ELF-1 (cell line): ENCODE results near the gene UBASH3B.

ENCODE experiments used
- DNase-seq: peaks from one replicate; pipeline ENCODE4 v3.0.0-alpha.2; 2016; ENCODE audit warnings: low read depth, low spot score

Gene UBASH3B

DNA sequence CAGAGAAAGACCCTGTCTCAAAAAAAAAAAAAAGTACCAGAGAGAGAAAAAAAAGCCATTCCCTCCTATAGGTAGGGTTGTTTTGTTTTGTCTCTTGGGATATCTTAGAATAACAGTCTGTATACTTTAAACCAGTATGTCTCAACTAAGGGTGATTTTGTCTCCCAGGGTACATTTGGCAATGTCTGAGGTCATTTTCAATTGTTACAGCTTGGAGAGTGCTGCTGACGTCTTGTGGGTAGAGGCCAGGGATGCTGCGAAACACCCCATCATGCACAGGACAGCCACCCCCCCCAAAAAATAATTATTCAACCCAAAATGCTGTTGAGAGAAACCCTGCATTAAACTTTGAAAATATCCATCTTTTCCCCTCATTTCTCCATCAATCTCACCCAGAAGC, 126.7 kb downstream of the UBASH3B start:
- DNase-seq, result no peak

DNA sequence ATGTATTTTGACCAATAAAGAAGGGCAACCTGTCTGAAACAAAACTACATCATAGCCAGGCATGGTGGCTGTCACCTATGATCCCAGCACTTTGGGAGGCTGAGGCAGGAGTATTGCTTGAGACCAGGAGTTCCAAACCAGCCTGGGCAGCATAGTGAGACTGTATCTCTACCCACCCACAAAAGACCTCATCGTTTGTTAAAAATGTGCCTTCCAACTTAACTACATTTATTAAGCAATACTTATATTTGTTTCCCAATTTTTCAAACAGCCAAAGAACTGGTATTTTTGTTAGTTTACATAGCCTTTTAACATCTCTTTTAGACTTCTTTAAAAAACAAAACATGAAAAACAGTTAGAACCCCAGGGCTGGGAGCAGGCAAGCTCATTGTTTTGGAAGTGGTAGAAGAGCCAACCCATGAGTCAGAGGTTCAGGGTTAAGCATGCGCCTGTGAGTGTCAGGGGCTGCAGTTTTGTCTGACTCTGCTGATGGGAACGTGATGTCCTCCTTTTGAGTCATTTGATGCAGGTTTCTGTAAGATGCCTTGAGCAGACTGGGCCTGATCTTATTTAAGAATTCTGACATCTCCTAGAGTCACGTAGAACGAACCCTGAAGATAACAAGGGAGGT, 128.9 kb downstream of the UBASH3B start:
- DNase-seq, result no peak

DNA sequence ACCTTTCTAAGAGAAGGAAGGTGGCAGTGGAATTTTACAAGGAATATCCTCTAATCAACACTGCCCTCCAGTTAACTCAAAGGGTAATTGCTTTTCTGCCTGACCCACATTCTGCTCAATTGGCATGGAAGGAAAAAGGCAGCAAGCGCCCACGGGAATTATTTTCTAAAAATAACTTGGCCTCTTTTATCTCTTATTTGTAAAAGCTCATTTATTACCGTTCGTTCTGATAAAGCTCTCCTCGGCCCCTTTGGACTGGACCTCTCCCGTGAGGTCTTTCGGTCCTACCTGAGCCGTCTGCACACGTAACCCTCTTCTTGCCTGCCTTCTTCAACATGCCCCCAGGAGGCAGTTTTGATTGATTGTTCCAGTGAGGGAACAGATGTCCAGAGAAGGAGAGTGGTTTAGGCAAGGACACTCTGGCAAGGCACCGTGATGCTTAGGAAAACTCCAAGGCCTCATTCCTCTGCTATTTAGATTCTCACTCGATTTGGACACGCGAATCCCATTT, 129.6 kb downstream of the UBASH3B start:
- DNase-seq, result no peak

DNA sequence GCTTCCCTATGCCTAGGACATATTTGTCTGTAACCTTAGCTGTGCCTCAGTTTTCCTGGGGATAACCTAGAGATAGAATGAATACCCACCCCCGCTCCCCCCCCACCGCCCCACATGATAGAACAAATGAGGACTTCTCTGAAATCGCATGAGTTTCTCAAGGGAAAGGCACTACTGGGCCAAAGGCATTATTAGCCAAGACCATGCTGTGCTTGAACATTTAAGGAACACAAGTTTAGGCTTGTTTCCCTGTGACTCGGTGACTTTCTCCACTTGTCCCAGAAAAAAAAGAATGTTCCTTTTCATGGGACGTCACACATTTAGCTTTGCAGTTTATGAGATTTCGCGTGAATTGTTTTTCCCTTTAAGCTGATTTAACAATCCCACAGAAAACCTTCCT, 131.4 kb downstream of the UBASH3B start:
- no peak for DNase-seq

DNA sequence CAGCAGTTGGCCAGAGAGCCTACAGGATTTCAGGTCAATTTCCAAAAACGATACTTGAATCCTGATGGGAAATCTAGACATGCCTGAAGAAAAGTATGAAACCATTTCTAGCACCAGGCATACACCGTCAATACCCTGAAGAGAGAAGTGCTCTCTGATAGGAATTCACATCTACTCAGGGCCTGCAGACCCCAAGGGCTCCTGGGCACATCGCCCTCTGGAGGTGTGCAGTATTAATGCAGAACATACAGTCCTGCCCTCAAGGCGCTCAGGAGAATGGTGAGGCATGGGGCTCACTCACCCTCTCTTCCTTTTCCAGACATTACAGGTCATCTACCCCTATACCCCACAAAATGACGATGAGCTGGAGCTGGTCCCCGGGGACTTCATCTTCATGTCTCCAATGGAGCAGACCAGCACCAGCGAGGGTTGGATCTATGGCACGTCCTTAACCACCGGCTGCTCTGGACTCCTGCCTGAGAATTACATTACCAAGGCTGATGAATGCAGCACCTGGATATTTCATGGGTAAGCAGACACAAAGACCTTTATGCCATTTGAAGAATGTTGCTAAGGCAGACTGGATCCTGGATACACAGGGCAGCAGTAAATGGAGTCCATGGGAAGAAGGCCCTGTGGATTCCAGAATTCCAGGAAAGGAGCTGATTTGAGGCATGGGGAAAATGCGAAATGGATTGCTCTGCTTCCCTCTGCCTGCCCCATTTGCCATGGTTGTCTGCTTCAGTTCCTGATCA, 133.4 kb downstream of the UBASH3B start:
- DNase-seq, result no peak

DNA sequence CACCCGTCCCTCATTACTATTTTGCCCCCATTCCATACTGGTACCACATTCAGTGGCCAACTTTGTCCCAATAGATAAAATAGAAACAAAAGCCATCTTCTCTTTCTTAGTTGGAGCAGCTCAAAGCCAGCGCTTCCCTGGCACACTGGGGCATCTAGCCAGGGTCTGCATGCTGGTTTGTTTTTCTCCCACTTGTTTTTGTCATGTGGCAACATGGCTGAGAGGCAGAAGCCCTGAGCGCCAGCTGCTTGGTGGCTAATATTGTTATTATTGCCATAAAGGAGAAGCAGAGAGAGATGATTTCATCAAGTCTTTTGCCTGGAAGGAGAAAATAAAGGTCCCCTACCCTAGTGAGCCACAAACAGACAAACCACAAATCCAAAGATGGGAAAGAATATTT, 134.4 kb downstream of the UBASH3B start:
- DNase-seq, result no peak

DNA sequence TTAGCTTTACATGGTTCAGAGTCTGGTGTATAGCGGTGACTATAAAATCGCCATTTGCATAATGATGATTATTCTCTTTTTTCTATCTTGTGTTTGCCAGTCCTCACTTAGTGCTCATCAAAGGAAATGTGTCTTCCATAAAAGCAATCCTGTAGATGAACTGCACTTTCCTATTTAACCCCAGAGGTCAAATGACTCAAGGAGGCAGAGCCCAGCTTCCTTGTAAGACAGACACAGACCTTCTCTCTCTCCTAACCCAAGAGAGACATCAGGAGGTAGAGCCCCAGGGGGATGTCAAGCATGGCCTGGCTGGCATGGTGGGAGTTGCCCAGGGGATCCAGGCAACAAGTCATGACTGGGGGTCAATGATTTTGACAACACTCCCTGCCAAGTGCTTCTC, 135.9 kb downstream of the UBASH3B start:
- no peak for DNase-seq

DNA sequence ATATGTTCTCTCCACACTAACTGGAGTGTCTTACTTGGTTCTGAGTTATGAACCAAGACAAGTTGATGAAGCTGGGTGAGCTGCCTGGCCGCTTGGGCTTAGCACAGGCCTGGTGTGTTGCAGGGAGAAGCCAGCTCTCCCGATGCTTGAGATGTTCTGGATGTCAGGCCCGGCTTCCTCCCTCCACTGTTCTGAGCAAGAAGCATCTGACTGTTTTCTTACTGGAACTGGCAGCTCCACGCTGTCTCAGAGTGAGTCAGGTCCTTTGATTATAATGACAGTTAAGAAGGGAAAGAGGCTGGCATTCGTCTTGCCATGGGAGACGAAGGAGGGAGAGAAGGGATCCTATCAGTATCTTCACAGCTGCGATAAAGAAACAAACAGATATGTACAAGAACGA, 136.3 kb downstream of the UBASH3B start:
- DNase-seq, result no peak

DNA sequence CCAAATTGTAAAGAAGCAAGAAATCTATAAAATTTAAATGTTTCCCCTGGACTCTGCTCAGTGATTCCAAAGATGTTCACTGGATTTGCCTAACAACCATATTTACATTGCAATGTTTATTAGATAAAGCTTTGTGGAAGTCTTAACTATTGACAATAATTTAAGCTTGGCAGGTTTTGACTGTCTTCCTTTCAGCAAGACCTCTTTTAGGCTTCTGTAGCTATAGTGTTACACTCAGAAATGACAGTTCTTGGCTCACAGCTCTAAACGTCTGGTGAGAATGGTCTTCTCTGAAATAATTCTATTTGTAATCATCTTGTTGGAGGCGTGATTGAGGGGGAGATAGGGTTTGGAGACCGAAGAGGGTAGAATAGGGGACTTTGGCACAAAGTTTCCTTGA, 138.0 kb downstream of the UBASH3B start:
- DNase-seq, result no peak

DNA sequence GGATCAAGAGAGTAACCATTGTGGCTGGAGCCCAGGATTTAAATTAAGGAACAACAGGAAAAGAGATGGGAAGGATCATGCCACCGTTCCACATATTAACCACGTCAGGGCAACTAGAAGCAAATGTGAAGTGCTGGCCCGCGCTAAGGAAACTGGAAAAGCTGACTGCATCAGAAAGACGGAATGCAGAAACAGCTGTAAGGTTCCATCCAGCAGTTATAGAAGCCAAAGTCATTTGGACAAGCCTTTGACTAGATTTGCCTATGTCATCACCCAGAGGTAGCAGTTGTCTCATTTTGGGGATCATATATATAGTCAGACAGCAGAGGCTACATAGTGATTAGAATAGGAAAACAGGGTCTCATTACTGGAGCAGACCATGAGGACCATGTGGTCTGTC, 139.8 kb downstream of the UBASH3B start:
- DNase-seq, result no peak

DNA sequence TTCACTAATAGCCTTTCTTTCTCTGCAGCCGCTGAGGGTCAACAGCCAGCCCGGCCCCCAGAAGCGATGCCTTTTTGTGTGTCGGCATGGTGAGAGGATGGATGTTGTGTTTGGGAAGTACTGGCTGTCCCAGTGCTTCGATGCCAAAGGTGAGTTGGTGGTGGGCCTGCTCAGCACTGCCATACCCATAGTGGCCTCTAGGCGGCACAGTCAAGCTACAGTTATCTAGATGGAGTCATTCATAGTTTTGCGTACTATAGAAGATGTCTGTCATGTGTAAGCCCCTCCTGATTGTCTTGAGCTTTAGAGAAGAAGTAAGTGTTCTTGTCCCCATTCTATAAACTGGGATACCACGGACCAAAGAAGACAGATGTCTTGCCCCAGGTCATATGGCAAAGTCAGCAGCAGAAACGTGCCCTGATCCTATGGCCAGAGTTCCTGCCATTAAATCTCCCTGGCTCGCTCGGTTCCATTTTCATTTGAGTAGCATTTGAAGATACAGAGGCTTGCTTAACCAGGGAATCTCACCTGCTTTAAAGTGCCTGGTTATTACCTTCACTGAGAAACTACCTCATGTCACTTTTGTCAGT, 140.7 kb downstream of the UBASH3B start:
- DNase-seq, result peak; percentile 67

DNA sequence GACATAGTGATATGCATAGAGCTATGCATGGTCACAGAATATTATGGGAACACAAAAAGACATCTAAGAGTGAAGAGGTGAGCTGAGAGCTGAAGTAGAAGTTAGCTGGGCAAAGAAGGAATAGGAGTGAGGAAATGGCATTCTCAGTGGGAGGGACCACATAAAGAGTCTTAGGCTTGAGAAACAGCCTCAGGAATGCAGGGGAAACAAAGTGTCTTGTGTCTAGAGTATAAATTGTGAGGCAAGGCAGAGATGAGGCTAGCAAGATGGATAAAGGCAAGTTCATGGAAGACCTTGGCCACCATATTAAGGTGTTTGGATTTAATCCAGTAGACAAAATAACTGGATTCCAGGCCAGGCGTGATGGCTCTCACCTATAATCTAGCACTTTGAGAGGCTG, 142.1 kb downstream of the UBASH3B start:
- no peak for DNase-seq

DNA sequence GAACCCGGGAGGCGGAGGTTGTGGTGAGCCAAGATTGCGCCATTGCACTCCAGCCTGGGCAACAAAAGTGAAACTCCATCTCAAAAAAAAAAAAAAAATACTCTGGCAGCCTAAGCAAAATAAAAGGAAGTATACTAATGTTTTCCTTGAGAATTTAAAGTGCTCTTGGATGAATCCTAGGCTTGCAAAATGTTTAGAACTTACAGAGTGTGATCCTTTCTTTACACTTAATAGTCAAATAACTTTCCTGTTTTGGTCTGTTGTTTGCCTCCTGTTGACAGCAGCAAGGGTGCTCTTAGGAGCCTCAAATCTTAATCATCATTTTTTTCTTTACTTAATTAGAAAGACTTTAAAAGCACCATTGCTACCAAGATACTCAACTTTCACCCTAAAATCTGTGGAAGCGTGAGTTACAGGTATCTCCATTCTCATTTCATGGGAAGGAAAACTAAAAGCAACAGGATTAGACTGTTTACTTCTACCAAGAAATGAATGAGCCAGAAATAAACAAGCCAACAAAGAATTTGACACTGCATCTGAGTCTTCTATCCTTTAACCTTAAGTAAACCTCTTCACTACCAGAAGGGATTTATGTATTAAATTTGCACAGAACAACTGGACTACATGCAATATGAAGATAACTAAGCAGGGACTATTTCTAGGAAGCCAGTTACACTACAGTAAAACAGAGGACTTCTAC, 144.0 kb downstream of the UBASH3B start:
- no peak for DNase-seq

DNA sequence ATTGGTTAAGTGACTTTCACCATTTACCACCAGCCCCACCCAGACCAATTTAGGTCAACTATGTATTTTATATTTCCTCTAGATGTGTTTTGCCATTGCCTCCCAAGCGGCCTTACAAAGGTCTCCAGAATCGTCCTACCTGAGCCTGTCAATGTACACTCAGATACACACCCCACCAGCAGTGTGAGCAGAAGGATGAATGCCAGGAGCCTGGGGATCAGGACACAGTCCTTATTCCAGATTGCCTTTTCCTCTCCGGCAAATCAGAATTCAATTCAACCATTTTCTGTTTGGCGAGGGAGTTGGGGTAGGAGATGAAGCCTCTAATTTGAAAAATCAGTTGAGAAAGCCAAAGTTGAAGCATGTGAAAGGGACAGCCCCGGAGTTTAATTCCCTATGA, 147.4 kb downstream of the UBASH3B start:
- DNase-seq, result no peak

DNA sequence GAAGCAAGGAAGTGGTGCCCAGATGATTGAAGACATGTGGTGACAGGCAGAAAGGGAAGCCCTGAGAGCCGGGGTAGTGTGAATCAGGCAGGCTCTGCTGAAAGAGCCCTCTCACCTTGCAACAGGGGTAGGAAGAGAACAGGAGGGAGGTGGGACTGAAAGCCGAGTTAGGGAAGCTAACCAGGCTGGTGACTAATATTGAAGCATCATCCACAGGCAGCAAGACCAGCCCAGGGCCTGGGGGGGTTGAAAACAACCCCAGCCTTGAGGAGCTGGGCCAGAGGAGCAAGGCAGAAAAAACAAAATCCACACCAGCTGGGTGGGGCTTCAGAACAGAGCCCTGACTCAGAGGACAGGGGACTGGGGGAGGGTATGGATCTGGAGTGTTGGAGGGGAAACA, 147.8 kb downstream of the UBASH3B start:
- peak; percentile 79 for DNase-seq

DNA sequence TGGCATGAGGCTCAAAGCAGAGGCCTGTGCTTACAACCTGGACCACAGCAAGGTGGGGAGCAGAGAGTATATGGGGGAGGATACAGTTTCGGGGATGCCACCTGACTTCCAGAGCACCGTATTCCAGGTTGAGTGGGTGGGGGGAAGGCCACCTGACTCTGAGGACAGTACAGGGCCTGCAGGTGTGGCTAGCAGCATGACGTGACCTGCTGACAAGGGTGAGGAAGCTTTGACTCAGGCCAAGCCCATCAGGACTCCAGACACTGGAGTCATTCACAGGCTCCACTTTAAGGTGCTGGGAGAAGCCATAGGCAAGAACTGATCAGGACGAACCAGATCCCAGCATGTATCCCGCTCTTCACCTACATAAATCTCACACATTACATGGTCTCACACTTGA, 148.2 kb downstream of the UBASH3B start:
- no peak for DNase-seq

DNA sequence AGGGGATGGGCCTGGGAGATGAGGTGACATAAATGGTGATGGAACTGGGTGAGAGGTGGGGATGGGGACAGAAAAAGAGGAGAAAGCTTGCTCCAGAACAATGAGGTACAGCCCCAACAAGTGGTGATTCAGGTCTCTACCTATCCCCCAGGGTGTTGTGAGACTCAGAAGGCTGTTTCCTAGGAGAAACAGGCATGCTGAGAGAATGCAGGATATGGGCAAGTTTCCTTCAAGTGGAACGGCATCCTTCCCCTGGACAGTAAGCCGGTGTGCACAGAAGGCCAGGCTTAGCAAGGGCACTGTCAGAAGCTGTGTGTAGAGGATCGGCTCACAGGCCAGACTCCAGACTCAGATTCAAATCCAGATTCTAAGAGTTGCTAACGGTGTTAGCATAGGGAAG, 148.6 kb downstream of the UBASH3B start:
- peak; percentile 66 for DNase-seq

DNA sequence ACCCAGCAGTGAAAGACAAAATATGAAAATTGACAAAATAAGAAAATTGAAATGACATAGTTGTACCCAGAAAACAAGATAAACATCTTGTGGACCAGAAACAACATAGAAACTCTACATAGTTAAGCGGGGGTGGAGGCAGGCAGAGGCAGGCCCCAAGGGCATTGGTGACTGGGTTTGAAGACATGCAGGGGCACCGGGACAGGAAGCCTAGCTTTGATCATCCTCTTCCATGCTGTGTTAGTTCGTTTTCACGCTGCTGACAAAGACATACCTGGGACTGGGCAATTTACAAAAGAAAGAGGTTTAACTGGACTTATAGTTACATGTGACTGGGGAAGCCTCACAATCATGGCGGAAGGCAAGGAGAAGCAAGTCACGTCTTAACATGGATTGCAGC, 149.3 kb downstream of the UBASH3B start:
- DNase-seq, result peak; percentile 87

DNA sequence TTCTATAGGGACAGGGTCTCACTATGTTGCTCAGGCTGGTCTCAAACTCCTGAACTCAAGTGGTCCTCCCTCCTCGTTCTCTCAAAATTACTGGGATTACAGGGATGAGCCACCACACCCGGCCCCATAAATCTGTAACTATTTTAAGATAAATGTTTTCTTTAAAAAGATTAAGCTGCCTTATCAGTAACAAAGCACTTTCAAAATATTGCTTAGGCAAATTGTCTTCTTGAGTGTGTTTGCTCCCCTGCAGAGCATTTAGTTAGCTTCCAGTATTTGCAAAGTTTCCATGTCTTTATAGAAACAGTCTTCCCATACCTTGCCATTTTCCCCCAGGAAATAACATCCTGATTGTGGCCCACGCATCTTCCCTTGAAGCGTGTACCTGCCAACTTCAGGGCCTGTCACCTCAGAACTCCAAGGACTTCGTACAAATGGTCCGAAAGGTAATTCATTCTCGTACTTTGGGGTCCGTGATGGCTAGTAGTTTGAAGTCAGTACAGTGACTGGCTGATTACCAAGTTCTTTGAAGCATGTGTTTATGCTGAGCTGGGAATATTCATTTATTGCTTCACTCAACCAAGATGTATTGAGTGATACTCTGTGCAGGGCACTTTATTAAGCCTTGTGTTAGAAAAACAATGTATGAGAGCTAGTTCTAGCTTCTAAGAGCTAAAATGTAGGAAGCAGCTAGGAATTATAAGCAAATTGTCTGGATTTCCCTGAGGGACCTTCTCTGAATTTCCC, 152.4 kb downstream of the UBASH3B start:
- no peak for DNase-seq

DNA sequence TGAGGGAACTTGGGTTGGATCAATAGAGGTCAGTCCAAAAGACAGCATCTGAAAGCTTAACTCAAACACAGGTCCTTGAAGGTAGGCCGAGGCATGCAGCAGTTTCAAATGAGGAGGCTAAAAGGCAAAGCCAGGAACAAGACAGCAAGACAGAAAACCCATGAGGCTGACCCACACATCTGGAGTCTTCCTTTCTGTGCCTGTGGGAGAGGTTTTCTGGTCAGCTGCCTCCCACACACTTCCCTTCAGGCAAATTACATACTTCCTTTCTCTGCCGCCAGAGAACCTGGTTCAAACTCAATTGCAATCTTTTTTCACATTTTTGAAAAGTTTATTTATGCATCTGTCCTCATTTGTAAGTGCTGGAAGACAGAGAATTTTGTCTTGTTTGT, 153.0 kb downstream of the UBASH3B start:
- peak; percentile 30 for DNase-seq

DNA sequence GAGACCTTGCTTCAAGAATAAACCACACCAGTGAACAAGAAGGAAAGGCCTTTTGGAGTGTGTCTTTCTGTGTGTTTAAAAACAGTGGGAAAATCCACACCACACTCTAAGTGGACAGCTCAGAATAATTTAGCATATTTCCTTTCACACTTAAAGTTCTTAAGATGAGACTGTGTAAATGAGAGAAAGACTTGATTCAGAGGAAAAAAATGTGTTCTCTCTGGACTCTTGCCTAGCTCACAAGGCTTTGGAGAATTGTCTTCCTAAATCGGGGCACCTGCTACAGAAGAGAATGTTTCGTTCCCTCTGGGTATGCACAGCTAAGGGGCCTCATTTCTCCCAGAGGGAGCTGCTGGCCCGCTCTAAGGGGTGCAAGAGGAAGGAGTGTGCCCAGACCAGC, 154.3 kb downstream of the UBASH3B start:
- no peak for DNase-seq

DNA sequence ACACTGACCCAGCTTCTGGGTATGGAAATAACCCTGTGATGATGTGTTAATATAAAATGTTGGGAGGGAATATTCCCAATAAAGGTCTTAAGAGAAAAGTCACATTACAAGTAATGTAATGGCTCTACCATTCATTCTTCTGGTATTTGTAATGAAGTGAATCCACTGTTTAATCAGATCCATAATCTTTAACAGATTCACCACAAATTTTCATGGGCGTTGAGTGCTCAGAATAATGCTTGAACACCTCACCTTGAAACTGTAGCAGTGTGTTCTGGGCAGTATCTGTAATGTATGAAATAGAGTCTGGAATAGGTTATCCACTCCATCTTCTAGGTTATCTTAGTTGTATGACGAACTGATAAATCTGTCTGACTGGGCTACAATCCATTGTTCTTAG, 156.2 kb downstream of the UBASH3B start:
- DNase-seq, result no peak
